ENCODE results near the gene KCNF1. TPM values are rescaled to one million over a fixed set of nuclear protein-coding genes. Genes with fewer than 3 reads are reported as not detected.

The KCNF1 gene, protein sequence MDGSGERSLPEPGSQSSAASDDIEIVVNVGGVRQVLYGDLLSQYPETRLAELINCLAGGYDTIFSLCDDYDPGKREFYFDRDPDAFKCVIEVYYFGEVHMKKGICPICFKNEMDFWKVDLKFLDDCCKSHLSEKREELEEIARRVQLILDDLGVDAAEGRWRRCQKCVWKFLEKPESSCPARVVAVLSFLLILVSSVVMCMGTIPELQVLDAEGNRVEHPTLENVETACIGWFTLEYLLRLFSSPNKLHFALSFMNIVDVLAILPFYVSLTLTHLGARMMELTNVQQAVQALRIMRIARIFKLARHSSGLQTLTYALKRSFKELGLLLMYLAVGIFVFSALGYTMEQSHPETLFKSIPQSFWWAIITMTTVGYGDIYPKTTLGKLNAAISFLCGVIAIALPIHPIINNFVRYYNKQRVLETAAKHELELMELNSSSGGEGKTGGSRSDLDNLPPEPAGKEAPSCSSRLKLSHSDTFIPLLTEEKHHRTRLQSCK
- under 1 TPM in 2 of 4 donors, not detected in 2; 0.25 to 0.34 TPM for polyA plus RNA-seq
- long read RNA-seq, donor 1 = 0 reads
- long read RNA-seq, donor 2, partial matches to known transcripts = 0 of 1 reads
- long read RNA-seq, donor 2, other reads (novel, unspliced or antisense) = 0 of 1 reads
- long read RNA-seq, donor 3 = 0 reads
- long read RNA-seq, donor 4 = 0 reads
- long read RNA-seq, donor 5 = 0 reads
- long read RNA-seq, donor 6, partial matches to known transcripts = 0 of 1 reads
- long read RNA-seq, donor 6, other reads (novel, unspliced or antisense) = 0 of 1 reads
- long read RNA-seq, donor 7 = 0 reads
- long read RNA-seq, donor 8, partial matches to known transcripts = 0 of 1 reads
- long read RNA-seq, donor 8, other reads (novel, unspliced or antisense) = 0 of 1 reads
- long read RNA-seq, donor 9 = 0 reads
- long read RNA-seq, donor 10, partial matches to known transcripts = 0 of 3 reads
- long read RNA-seq, donor 10, other reads (novel, unspliced or antisense) = 0 of 3 reads

GRCh38 chr2:10911291-10912075 is at the start of gene KCNF1:
Gene KCNF1 (plus strand): TSS chr2:10911934. CDS start chr2:10912427, 493 bp downstream.
- FAIRE-seq (no peak), DNase-seq (peak; percentile 18 to 70)
- Histone ChIP-seq H3K4me3 (ENCODE audit: low read depth in 1 of 3, low read length in 3 of 3) (peak within 1 kb of the TSS in 2 of 3 donors; percentile 15 to 36), H3K36me3 (ENCODE audit: control insufficient read depth in 3 of 3, insufficient read depth in 2 of 3, low read depth in 1 of 3, low read length in 3 of 3) (no peaks in the 10 kb centered on the region), H3K27me3 (ENCODE audit: control insufficient read depth in 3 of 3, insufficient read depth in 3 of 3, low read length in 3 of 3) (peaks cover 16 to 36% (median 18%) of the 10 kb centered on the region in 3 donors), H3K27ac (ENCODE audit: low read depth in 1 of 3, low read length in 2 of 3) (no peak within 1 kb of the TSS), H3K4me1 (ENCODE audit: control insufficient read depth in 3 of 3, insufficient read depth in 2 of 3, low read depth in 1 of 3, low read length in 2 of 3) (peaks cover 0 to 2% (median 0%) of the 10 kb centered on the region in 3 donors), H3K9me3 (ENCODE audit: control insufficient read depth in 2 of 2, insufficient read depth in 1 of 2, low read depth in 1 of 2, low read length in 1 of 2) (no peaks in the 10 kb centered on the region)
- 10 to 12% (median 10%) methylated on average over 46 to 53 of the region's 53 CpGs for WGBS, 3 donors

DNA sequence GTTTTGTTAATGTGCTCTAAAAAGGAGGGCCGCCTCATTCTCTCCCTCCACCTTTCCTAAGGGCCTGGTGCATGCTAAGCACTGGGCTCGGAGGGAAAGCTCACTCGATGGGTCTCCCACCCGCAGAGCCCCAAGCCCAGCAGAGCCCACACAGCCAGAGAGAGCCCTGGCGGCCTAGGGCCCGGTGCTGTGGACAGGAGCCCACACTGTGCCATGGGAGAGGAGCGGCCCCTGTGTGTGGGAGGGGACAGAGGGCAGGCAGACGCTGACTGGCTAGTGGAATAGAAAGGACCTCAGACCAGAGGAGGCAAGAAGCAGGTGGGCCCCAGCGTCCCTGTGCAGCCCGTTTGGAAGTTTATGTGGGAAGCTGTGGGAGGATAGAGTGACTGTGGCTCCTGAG is 49.4 kb upstream of the KCNF1 start:
- H3K36me3 ChIP-seq (ENCODE audit: control insufficient read depth in 3 of 3, insufficient read depth in 2 of 3, low read depth in 1 of 3, low read length in 3 of 3) = no peaks in the 10 kb centered on the region
- H3K9me3 ChIP-seq (ENCODE audit: control insufficient read depth in 2 of 2, insufficient read depth in 1 of 2, low read depth in 1 of 2, low read length in 1 of 2) = no peaks in the 10 kb centered on the region
- H3K27ac ChIP-seq (ENCODE audit: low read depth in 1 of 3, low read length in 2 of 3) = no peak overlapping the region
- DNase-seq (no peak), FAIRE-seq (no peak)
- H3K4me1 ChIP-seq (ENCODE audit: control insufficient read depth in 3 of 3, insufficient read depth in 2 of 3, low read depth in 1 of 3, low read length in 2 of 3) = no peaks in the 10 kb centered on the region
- 89 to 90% (median 90%) methylated on average over 10 of the region's 10 CpGs for WGBS, 3 donors
- H3K4me3 ChIP-seq (ENCODE audit: low read depth in 1 of 3, low read length in 3 of 3) = no peak overlapping the region
- peaks cover 0 to 12% (median 3%) of the 10 kb centered on the region in 3 donors for H3K27me3 ChIP-seq (ENCODE audit: control insufficient read depth in 3 of 3, insufficient read depth in 3 of 3, low read length in 3 of 3)

DNA sequence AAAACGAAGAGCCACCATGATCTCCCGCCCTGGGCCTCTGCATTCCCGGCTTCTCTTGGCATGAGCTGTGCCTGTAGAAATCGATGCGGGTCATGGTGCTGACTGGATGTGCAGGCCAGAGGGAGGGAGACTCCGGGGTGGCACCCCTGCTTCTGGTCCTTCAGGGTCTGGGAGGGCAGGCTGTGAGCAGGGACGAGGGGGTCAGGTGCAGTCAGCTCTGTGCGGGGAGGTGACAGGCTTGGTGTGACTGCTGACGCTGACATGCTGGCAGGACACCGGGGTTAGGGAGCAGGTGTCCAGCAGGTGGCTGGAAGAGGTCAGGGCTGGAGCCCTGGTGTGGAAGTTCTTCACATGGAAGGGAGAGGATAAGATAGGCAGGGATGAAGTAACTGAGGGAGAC is 48.7 kb upstream of the KCNF1 start:
- no peaks in the 10 kb centered on the region for H3K36me3 ChIP-seq (ENCODE audit: control insufficient read depth in 3 of 3, insufficient read depth in 2 of 3, low read depth in 1 of 3, low read length in 3 of 3)
- H3K9me3 ChIP-seq (ENCODE audit: control insufficient read depth in 2 of 2, insufficient read depth in 1 of 2, low read depth in 1 of 2, low read length in 1 of 2) = no peaks in the 10 kb centered on the region
- no peak for FAIRE-seq
- H3K27me3 ChIP-seq (ENCODE audit: control insufficient read depth in 3 of 3, insufficient read depth in 3 of 3, low read length in 3 of 3) = peaks cover 0 to 12% (median 6%) of the 10 kb centered on the region in 3 donors
- no peak for DNase-seq
- no peak overlapping the region for H3K27ac ChIP-seq (ENCODE audit: low read depth in 1 of 3, low read length in 2 of 3)
- H3K4me1 ChIP-seq (ENCODE audit: control insufficient read depth in 3 of 3, insufficient read depth in 2 of 3, low read depth in 1 of 3, low read length in 2 of 3) = no peaks in the 10 kb centered on the region
- 84 to 90% (median 88%) methylated on average over 10 of the region's 10 CpGs for WGBS, 3 donors
- H3K4me3 ChIP-seq (ENCODE audit: low read depth in 1 of 3, low read length in 3 of 3) = no peak overlapping the region

- DNase-seq (no peak), FAIRE-seq (no peak)
- no peak overlapping the region for H3K4me3 ChIP-seq (ENCODE audit: low read depth in 1 of 3, low read length in 3 of 3)
- no peaks in the 10 kb centered on the region for H3K36me3 ChIP-seq (ENCODE audit: control insufficient read depth in 3 of 3, insufficient read depth in 2 of 3, low read depth in 1 of 3, low read length in 3 of 3)
- H3K27ac ChIP-seq (ENCODE audit: low read depth in 1 of 3, low read length in 2 of 3) = no peak overlapping the region
- H3K9me3 ChIP-seq (ENCODE audit: control insufficient read depth in 2 of 2, insufficient read depth in 1 of 2, low read depth in 1 of 2, low read length in 1 of 2) = no peaks in the 10 kb centered on the region
- 50 to 75% (median 58%) methylated on average over 8 of the region's 8 CpGs for WGBS, 3 donors
- no peaks in the 10 kb centered on the region for H3K4me1 ChIP-seq (ENCODE audit: control insufficient read depth in 3 of 3, insufficient read depth in 2 of 3, low read depth in 1 of 3, low read length in 2 of 3)
- H3K27me3 ChIP-seq (ENCODE audit: control insufficient read depth in 3 of 3, insufficient read depth in 3 of 3, low read length in 3 of 3) = peaks cover 0 to 12% (median 6%) of the 10 kb centered on the region in 3 donors
Observed at GRCh38 chr2:10863837-10864236, 47.9 kb upstream of the KCNF1 start.

- Histone ChIP-seq H3K27ac (ENCODE audit: low read depth in 1 of 3, low read length in 2 of 3) (no peak overlapping the region), H3K36me3 (ENCODE audit: control insufficient read depth in 3 of 3, insufficient read depth in 2 of 3, low read depth in 1 of 3, low read length in 3 of 3) (no peaks in the 10 kb centered on the region), H3K4me1 (ENCODE audit: control insufficient read depth in 3 of 3, insufficient read depth in 2 of 3, low read depth in 1 of 3, low read length in 2 of 3) (no peaks in the 10 kb centered on the region), H3K9me3 (ENCODE audit: control insufficient read depth in 2 of 2, insufficient read depth in 1 of 2, low read depth in 1 of 2, low read length in 1 of 2) (no peaks in the 10 kb centered on the region), H3K27me3 (ENCODE audit: control insufficient read depth in 3 of 3, insufficient read depth in 3 of 3, low read length in 3 of 3) (peaks cover 0 to 12% (median 6%) of the 10 kb centered on the region in 3 donors), H3K4me3 (ENCODE audit: low read depth in 1 of 3, low read length in 3 of 3) (no peak overlapping the region)
- 69 to 87% (median 79%) methylated on average over 10 of the region's 10 CpGs for WGBS, 3 donors
- DNase-seq (no peak), FAIRE-seq (no peak)
Observed at GRCh38 chr2:10864251-10864650, 47.5 kb upstream of the KCNF1 start.

DNA sequence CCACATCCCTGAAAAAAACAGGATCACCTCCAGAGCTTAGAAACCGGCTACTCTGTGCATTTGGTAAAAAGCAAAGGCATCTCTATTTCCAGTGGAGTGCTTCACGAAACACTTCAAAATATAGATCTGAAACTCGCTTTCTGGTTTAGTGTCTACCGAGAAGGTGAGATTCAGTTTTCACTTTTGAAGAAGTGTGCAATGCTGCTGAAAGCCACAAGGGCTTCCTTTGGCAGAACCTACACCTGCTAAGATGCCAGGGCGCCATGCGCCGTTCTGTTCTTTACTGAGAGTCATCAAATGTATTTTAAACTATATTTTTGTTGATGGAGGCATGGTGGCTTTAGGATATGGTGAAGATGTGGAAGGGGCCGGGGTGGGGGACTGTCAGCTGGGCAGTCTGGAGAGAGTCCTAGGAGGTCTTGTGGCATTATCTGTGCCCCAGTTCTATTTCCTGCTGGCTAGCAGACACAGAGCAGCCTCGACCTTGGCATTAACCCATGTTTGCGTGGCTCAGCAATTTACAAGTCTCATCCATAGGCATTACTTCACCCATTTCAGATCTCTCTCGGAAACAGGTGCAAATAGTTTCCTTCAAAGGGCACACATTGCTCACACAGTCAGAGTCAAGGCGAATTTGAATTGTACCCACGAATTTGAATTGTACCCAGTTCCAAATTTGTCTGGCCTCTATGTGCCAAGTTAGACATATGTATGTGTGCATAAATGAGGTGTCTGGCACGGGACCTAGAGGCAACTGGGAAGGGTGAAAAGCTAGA is 46.7 kb upstream of the KCNF1 start:
- FAIRE-seq = no peak
- no peak overlapping the region for H3K27ac ChIP-seq (ENCODE audit: low read depth in 1 of 3, low read length in 2 of 3)
- H3K36me3 ChIP-seq (ENCODE audit: control insufficient read depth in 3 of 3, insufficient read depth in 2 of 3, low read depth in 1 of 3, low read length in 3 of 3) = no peaks in the 10 kb centered on the region
- no peak for DNase-seq
- 70 to 76% (median 71%) methylated on average over 14 of the region's 14 CpGs for WGBS, 3 donors
- H3K27me3 ChIP-seq (ENCODE audit: control insufficient read depth in 3 of 3, insufficient read depth in 3 of 3, low read length in 3 of 3) = peaks cover 0 to 12% (median 6%) of the 10 kb centered on the region in 3 donors
- H3K4me3 ChIP-seq (ENCODE audit: low read depth in 1 of 3, low read length in 3 of 3) = no peak overlapping the region
- no peaks in the 10 kb centered on the region for H3K4me1 ChIP-seq (ENCODE audit: control insufficient read depth in 3 of 3, insufficient read depth in 2 of 3, low read depth in 1 of 3, low read length in 2 of 3)
- no peaks in the 10 kb centered on the region for H3K9me3 ChIP-seq (ENCODE audit: control insufficient read depth in 2 of 2, insufficient read depth in 1 of 2, low read depth in 1 of 2, low read length in 1 of 2)

- Histone ChIP-seq H3K4me3 (ENCODE audit: low read depth in 1 of 3, low read length in 3 of 3) (no peak overlapping the region), H3K4me1 (ENCODE audit: control insufficient read depth in 3 of 3, insufficient read depth in 2 of 3, low read depth in 1 of 3, low read length in 2 of 3) (no peaks in the 10 kb centered on the region), H3K27ac (ENCODE audit: low read depth in 1 of 3, low read length in 2 of 3) (no peak overlapping the region), H3K36me3 (ENCODE audit: control insufficient read depth in 3 of 3, insufficient read depth in 2 of 3, low read depth in 1 of 3, low read length in 3 of 3) (no peaks in the 10 kb centered on the region), H3K9me3 (ENCODE audit: control insufficient read depth in 2 of 2, insufficient read depth in 1 of 2, low read depth in 1 of 2, low read length in 1 of 2) (no peaks in the 10 kb centered on the region), H3K27me3 (ENCODE audit: control insufficient read depth in 3 of 3, insufficient read depth in 3 of 3, low read length in 3 of 3) (peaks cover 0 to 12% (median 6%) of the 10 kb centered on the region in 3 donors)
- FAIRE-seq = no peak
- WGBS, 3 donors = 78 to 89% (median 81%) methylated on average over 10 of the region's 10 CpGs
- DNase-seq = no peak
Observed at GRCh38 chr2:10865841-10866240, 45.9 kb upstream of the KCNF1 start.

All from small intestine (tissue), 16 donors.